ENCODE measurements around the gene LMBR1. TPM values are rescaled to one million over a fixed set of nuclear protein-coding genes. Genes with fewer than 3 reads are reported as not detected.

The LMBR1 gene
- polyA plus RNA-seq, 1 experiment, result 20.8 TPM

DNA sequence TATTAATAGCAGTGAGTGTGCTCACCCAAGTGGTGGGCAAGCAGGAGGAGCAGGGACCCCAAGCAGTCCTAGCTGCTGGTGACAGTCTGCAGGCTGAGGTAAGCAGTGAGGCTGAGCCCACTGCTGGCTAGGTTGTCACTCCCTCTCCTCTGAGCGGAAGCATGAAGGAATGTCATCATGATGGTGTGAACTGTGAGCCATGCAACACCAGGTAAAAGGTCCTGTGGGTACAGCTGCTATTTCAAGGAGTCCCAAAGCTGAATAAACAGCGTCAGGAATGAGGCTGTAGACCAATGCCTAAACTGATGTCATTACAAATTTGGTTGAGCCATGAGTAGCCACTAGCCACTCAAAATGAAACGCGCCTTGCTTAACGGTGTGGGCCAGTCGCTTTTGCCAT, 126.3 kb downstream of the LMBR1 start:
- DNase-seq (ENCODE audit: low read depth, low spot score), result no peak
- Histone ChIP-seq H3K4me3 (ENCODE audit: low read depth, low read length) (no peak overlapping the region), H3K9me3 (ENCODE audit: control insufficient read depth, insufficient read depth, low read length) (no peaks in the 10 kb centered on the region), H3K27me3 (ENCODE audit: control insufficient read depth, insufficient read depth, low read length) (no peaks in the 10 kb centered on the region), H3K27ac (ENCODE audit: low read depth, low read length) (no peak overlapping the region)
- ChIA-PET POLR2A (no interaction called here), CTCF (interaction anchor here (1.5 kb wide), 1 partner anchor 12 kb away, joined by 4 read pairs; no protein-coding TSS in a partner anchor)
- TF ChIP-seq, protein P1, sequence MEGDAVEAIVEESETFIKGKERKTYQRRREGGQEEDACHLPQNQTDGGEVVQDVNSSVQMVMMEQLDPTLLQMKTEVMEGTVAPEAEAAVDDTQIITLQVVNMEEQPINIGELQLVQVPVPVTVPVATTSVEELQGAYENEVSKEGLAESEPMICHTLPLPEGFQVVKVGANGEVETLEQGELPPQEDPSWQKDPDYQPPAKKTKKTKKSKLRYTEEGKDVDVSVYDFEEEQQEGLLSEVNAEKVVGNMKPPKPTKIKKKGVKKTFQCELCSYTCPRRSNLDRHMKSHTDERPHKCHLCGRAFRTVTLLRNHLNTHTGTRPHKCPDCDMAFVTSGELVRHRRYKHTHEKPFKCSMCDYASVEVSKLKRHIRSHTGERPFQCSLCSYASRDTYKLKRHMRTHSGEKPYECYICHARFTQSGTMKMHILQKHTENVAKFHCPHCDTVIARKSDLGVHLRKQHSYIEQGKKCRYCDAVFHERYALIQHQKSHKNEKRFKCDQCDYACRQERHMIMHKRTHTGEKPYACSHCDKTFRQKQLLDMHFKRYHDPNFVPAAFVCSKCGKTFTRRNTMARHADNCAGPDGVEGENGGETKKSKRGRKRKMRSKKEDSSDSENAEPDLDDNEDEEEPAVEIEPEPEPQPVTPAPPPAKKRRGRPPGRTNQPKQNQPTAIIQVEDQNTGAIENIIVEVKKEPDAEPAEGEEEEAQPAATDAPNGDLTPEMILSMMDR (IDR thresholded peaks at IDR 0.05; ENCODE audit: low read depth, low read length), result no peak

DNA sequence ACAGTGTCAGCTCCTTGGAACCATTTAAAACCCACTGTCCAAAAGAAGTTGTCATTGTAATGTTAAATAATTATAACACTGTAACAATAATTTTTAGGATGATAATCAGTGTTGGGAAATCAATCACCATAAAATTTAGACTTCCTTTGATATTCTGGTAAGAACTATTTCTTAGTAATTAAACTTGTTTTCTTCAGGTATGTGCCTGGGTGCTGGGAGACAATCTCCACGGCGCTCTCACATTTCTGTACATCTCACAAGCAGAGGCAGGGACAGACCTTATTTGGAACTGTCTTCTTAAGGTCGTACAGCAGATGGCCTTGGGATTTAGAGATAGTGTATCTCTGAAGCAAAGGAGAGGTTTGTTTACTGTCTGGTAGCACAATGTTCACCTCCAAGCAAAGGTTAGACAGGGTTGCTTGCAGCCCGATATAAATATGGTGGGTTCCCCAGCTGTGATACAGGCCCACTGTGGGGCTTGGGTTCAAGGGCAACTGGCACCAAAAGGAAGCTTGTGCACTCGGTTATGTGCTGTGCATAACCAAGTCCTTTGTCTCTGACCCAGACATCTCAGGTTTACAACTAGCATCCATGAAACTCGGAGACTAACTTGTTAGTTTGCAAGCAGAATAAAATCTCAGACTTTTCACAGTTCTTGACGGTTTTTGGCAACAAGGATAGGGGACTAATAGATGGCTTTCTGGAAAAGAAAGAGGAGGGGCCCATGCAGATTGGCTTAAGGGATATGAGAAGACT, 126.9 kb downstream of the LMBR1 start:
- no peak overlapping the region for H3K4me3 ChIP-seq (ENCODE audit: low read depth, low read length)
- no peaks in the 10 kb centered on the region for H3K27me3 ChIP-seq (ENCODE audit: control insufficient read depth, insufficient read depth, low read length)
- POLR2A ChIA-PET, result no interaction called here
- CTCF ChIA-PET, result interaction anchor here (1.5 kb wide), 1 partner anchor 12 kb away, joined by 4 read pairs; no protein-coding TSS in a partner anchor
- no peak for DNase-seq (ENCODE audit: low read depth, low spot score)
- TF ChIP-seq, protein P1 (IDR thresholded peaks at IDR 0.05; ENCODE audit: low read depth, low read length), result no peak
- H3K9me3 ChIP-seq (ENCODE audit: control insufficient read depth, insufficient read depth, low read length), result no peaks in the 10 kb centered on the region
- no peak overlapping the region for H3K27ac ChIP-seq (ENCODE audit: low read depth, low read length)

DNA sequence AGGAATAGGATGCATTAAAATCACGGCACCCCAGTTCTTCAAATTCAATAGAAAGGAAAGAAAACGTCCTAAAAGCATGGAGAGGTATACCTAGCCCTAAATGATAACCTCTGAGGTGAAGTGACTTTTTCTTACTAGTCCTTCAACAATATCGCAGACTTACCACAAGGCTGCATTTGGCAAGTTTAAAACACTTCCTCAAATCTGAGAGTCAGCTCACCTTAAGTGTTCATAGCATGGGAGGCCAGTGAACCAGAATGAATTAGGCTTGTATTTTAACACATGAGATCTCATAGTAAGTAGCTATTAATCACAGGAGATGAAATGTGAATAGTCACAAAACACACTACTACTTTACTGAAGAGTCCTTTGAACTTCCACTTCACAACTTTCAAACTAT, 128.2 kb downstream of the LMBR1 start:
- Histone ChIP-seq H3K27me3 (ENCODE audit: control insufficient read depth, insufficient read depth, low read length) (no peaks in the 10 kb centered on the region), H3K4me3 (ENCODE audit: low read depth, low read length) (no peak overlapping the region), H3K27ac (ENCODE audit: low read depth, low read length) (no peak overlapping the region), H3K9me3 (ENCODE audit: control insufficient read depth, insufficient read depth, low read length) (peaks cover under 1% of the 10 kb centered on the region; the same call in 1 of the 2 replicates)
- TF ChIP-seq, protein P1 (IDR thresholded peaks at IDR 0.05; ENCODE audit: low read depth, low read length), result no peak
- ChIA-PET POLR2A (no interaction called here), CTCF (interaction anchor here (1.3 to 2.3 kb wide), 4 partner anchors 44 to 949 kb away, joined by 3 to 13 read pairs (median 4); no protein-coding TSS in a partner anchor)
- no peak for DNase-seq (ENCODE audit: low read depth, low spot score)

DNA sequence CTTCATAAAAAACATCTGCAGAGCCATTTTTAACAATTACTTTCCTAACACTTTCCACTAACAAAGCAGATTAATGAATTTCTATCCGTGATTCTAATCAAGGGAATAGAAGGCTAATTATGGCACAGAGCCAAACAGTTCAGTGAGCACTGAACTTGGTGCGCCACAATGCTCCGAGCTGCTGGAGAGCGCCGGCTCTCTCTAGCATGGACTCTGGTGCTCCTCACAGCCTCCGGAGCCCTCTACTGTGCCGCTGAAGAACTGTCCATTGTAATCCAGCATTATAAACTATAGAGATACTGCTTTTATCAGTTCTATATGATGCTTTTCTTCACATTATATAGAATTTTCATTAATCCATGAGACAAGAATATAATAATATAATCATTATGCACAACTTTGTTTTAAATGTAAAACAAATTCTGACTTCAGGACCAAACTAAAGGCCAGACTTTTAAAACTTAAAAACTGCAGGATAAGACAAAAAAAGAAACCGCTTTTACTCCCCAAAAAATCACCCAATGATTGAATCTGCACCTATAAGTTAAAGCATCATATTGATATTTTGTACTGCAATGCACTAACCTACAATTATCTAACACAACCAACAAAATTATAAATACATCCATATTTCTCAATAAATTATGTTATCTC, 128.8 kb downstream of the LMBR1 start:
- Histone ChIP-seq H3K27ac (ENCODE audit: low read depth, low read length) (no peak overlapping the region), H3K27me3 (ENCODE audit: control insufficient read depth, insufficient read depth, low read length) (no peaks in the 10 kb centered on the region), H3K9me3 (ENCODE audit: control insufficient read depth, insufficient read depth, low read length) (peaks cover 4% of the 10 kb centered on the region; the same call in 1 of the 2 replicates), H3K4me3 (ENCODE audit: low read depth, low read length) (no peak overlapping the region)
- peak; percentile 51 for DNase-seq (ENCODE audit: low read depth, low spot score)
- ChIA-PET CTCF (interaction anchor here (0.7 to 2.3 kb wide), 23 partner anchors 10 to 967 kb away, joined by 3 to 13 read pairs (median 3); partner anchors contain the start of genes RNF32 and SHH), POLR2A (no interaction called here)
- TF ChIP-seq, protein P1 (IDR thresholded peaks at IDR 0.05; ENCODE audit: low read depth, low read length), result peak; percentile 96

Measured in AG04450 (cell line).